Trophoblast cell (in vitro differentiated cells and primary cell): ENCODE results near the gene PLEKHH1.

Source experiments
- DNase-seq, 2 donors: peaks; one replicate each; pipeline ENCODE4 v3.0.0-alpha.2; 2016
- H2AFZ ChIP-seq: 2 replicates; pipeline ENCODE4 v1.6.1; 2013; ENCODE audit warnings: low read length, moderate library complexity, mild to moderate bottlenecking; ENCODE audit not compliant: insufficient read depth, poor library complexity
- H2AK5ac ChIP-seq: 2 replicates; pipeline ENCODE4 v1.6.1; 2013; ENCODE audit warnings: mild to moderate bottlenecking, low read length
- H2BK120ac ChIP-seq: 2 replicates; pipeline ENCODE4 v1.6.1; 2013; ENCODE audit warnings: low read length, mild to moderate bottlenecking, moderate library complexity; ENCODE audit not compliant: insufficient read depth, poor library complexity
- H2BK12ac ChIP-seq: 2 replicates; pipeline ENCODE4 v1.6.1; 2013; ENCODE audit warnings: mild to moderate bottlenecking, low read length, moderate library complexity
- H2BK5ac ChIP-seq: 2 replicates; pipeline ENCODE4 v1.6.1; 2013; ENCODE audit warnings: low read length, low read depth, moderate library complexity, mild to moderate bottlenecking; ENCODE audit not compliant: poor library complexity
- H3K14ac ChIP-seq: 2 replicates; pipeline ENCODE4 v1.6.1; 2013; ENCODE audit warnings: mild to moderate bottlenecking, low read length
- H3K18ac ChIP-seq: 2 replicates; pipeline ENCODE4 v1.6.1; 2013; ENCODE audit warnings: mild to moderate bottlenecking, low read length
- H3K23ac ChIP-seq: 2 replicates; pipeline ENCODE4 v1.6.1; 2013; ENCODE audit warnings: low read length
- H3K27ac ChIP-seq: 2 replicates; pipeline ENCODE4 v1.5.1; 2013; ENCODE audit warnings: low read depth, mild to moderate bottlenecking, inconsistent platforms, low read length, moderate library complexity
- H3K27me3 ChIP-seq: 2 replicates; pipeline ENCODE4 v1.6.1; 2013; ENCODE audit warnings: inconsistent platforms, mild to moderate bottlenecking, low read length, moderate library complexity; ENCODE audit not compliant: insufficient read depth
- H3K36me3 ChIP-seq, 2 experiments: 1 replicate in 1 of 2; 2 replicates in 1 of 2; pipeline ENCODE4 v1.6.1; 2013; ENCODE audit warnings: low read length in 2 of 2, mild to moderate bottlenecking in 2 of 2, moderate library complexity in 1 of 2; ENCODE audit not compliant: insufficient read depth in 2 of 2, control insufficient read depth in 1 of 2
- H3K4ac ChIP-seq: 2 replicates; pipeline ENCODE4 v1.6.1; 2013; ENCODE audit warnings: low read depth, mild to moderate bottlenecking, low read length, moderate library complexity
- H3K4me1 ChIP-seq, 2 experiments: 1 replicate in 1 of 2; 2 replicates in 1 of 2; pipeline ENCODE4 v1.6.1; 2013; ENCODE audit warnings: low read length in 2 of 2, mild to moderate bottlenecking in 2 of 2, moderate library complexity in 1 of 2; ENCODE audit not compliant: insufficient read depth in 2 of 2, control insufficient read depth in 1 of 2
- H3K4me2 ChIP-seq: 2 replicates; pipeline ENCODE4 v1.6.1; 2013; ENCODE audit warnings: inconsistent platforms, mild to moderate bottlenecking, low read length, moderate library complexity
- H3K4me3 ChIP-seq: 2 replicates; pipeline ENCODE4 v1.5.1; 2013; ENCODE audit warnings: mild to moderate bottlenecking, low read depth, low read length, inconsistent platforms
- H3K79me1 ChIP-seq: one replicate; pipeline ENCODE4 v1.6.1; 2013; ENCODE audit warnings: low read length
- H3K79me2 ChIP-seq: 2 replicates; pipeline ENCODE4 v1.6.1; 2013; ENCODE audit warnings: low read length, mild to moderate bottlenecking; ENCODE audit not compliant: control insufficient read depth, insufficient read depth, poor library complexity
- H3K9ac ChIP-seq: 2 replicates; pipeline ENCODE4 v1.6.1; 2013; ENCODE audit warnings: mild to moderate bottlenecking, low read length
- H3K9me3 ChIP-seq: 2 replicates; pipeline ENCODE4 v1.6.1; 2013; ENCODE audit warnings: low read depth, mild to moderate bottlenecking, control low read depth, inconsistent platforms, low read length; ENCODE audit not compliant: insufficient read depth
- H4K12ac ChIP-seq: 2 replicates; pipeline ENCODE4 v1.6.1; 2013; ENCODE audit warnings: low read depth, mild to moderate bottlenecking, low read length, moderate library complexity
- H4K8ac ChIP-seq: 2 replicates; pipeline ENCODE4 v1.6.1; 2013; ENCODE audit warnings: low read depth, mild to moderate bottlenecking, low read length, moderate library complexity
- H4K91ac ChIP-seq: one replicate; pipeline ENCODE4 v1.6.1; 2013; ENCODE audit warnings: low read depth, mild to moderate bottlenecking, low read length, moderate library complexity
- WGBS: extraction: QIAGEN DNeasy Blood & Tissue Kit; methylation state at CpG from one replicate; pipeline ENCODE4 v1.1.7; 2013; ENCODE audit warnings: missing lambda C conversion rate; ENCODE audit not compliant: insufficient read length, insufficient coverage; ENCODE audit errors: extremely low coverage; 5-methylcytosine and 5-hydroxymethylcytosine counted together

The PLEKHH1 gene

GRCh38 chr14:67567654-67568053 is 34.6 kb downstream of the PLEKHH1 start:
- Histone ChIP-seq H3K79me1 (peaks cover 2% of the 10 kb centered on the region), H3K27ac (no peak overlapping the region), H3K23ac (no peak overlapping the region), H3K4me1 (peaks cover 0 to 4% of the 10 kb centered on the region in 2 experiments), H2AFZ (no peak overlapping the region), H3K27me3 (no peaks in the 10 kb centered on the region), H3K9ac (no peak overlapping the region), H3K4me2 (no peak overlapping the region), H4K12ac (no peak overlapping the region), H3K9me3 (peaks cover 2% of the 10 kb centered on the region), H2BK5ac (no peak overlapping the region), H3K4ac (no peak overlapping the region), H3K18ac (no peak overlapping the region), H3K4me3 (no peak overlapping the region), H2BK120ac (no peak overlapping the region), H3K14ac (peak overlapping the region; percentile 24), H3K79me2 (no peaks in the 10 kb centered on the region), H4K8ac (no peak overlapping the region), H4K91ac (no peak overlapping the region), H2BK12ac (no peak overlapping the region), H3K36me3 (no peaks in the 10 kb centered on the region), H2AK5ac (no peak overlapping the region)
- WGBS: no CpG with 5 or more reads among the region's 3 CpGs
- DNase-seq: peak in 1 of 2 donors; percentile 10

GRCh38 chr14:67569011-67569650 is 36.0 kb downstream of the PLEKHH1 start:
- no peak for DNase-seq
- no peak overlapping the region for H2AK5ac ChIP-seq
- H4K12ac ChIP-seq: no peak overlapping the region
- no peaks in the 10 kb centered on the region for H3K36me3 ChIP-seq
- H3K14ac ChIP-seq: no peak overlapping the region
- H3K27ac ChIP-seq: no peak overlapping the region
- no peak overlapping the region for H2BK120ac ChIP-seq
- H4K8ac ChIP-seq: no peak overlapping the region
- H3K18ac ChIP-seq: no peak overlapping the region
- WGBS: no CpG with 5 or more reads among the region's 11 CpGs
- no peak overlapping the region for H2BK12ac ChIP-seq
- no peaks in the 10 kb centered on the region for H3K27me3 ChIP-seq
- no peak overlapping the region for H2AFZ ChIP-seq
- no peaks in the 10 kb centered on the region for H3K79me2 ChIP-seq
- peaks cover 2% of the 10 kb centered on the region for H3K79me1 ChIP-seq
- H3K4me2 ChIP-seq: no peak overlapping the region
- no peak overlapping the region for H3K23ac ChIP-seq
- H4K91ac ChIP-seq: no peak overlapping the region
- no peak overlapping the region for H2BK5ac ChIP-seq
- no peak overlapping the region for H3K4me3 ChIP-seq
- H3K9ac ChIP-seq: no peak overlapping the region
- no peak overlapping the region for H3K4ac ChIP-seq
- peaks cover 2% of the 10 kb centered on the region for H3K9me3 ChIP-seq
- peaks cover 0 to 4% of the 10 kb centered on the region in 2 experiments for H3K4me1 ChIP-seq

- H3K4me1 ChIP-seq: peaks cover 0 to 4% of the 10 kb centered on the region in 2 experiments
- peaks cover 2% of the 10 kb centered on the region for H3K9me3 ChIP-seq
- H3K36me3 ChIP-seq: no peaks in the 10 kb centered on the region
- no peak overlapping the region for H3K14ac ChIP-seq
- H2BK5ac ChIP-seq: no peak overlapping the region
- H3K4me3 ChIP-seq: no peak overlapping the region
- no peak overlapping the region for H2BK120ac ChIP-seq
- no peak overlapping the region for H3K4me2 ChIP-seq
- H3K18ac ChIP-seq: no peak overlapping the region
- no peak overlapping the region for H3K27ac ChIP-seq
- no peak overlapping the region for H2AFZ ChIP-seq
- H4K12ac ChIP-seq: no peak overlapping the region
- H3K79me2 ChIP-seq: no peaks in the 10 kb centered on the region
- H3K27me3 ChIP-seq: no peaks in the 10 kb centered on the region
- DNase-seq: no peak
- H3K4ac ChIP-seq: no peak overlapping the region
- H4K91ac ChIP-seq: no peak overlapping the region
- H4K8ac ChIP-seq: no peak overlapping the region
- H2BK12ac ChIP-seq: no peak overlapping the region
- H3K79me1 ChIP-seq: peaks cover 2% of the 10 kb centered on the region
- no peak overlapping the region for H3K9ac ChIP-seq
- no CpG with 5 or more reads among the region's 4 CpGs for WGBS
- no peak overlapping the region for H3K23ac ChIP-seq
- no peak overlapping the region for H2AK5ac ChIP-seq
Measured at GRCh38 chr14:67569651-67570290, 36.7 kb downstream of the PLEKHH1 start.

- no peak overlapping the region for H4K91ac ChIP-seq
- no peak overlapping the region for H2BK120ac ChIP-seq
- no peak overlapping the region for H3K4me3 ChIP-seq
- no peak overlapping the region for H3K9ac ChIP-seq
- peaks cover 2% of the 10 kb centered on the region for H3K9me3 ChIP-seq
- no CpG with 5 or more reads among the region's 7 CpGs for WGBS
- peaks cover 2% of the 10 kb centered on the region for H3K79me1 ChIP-seq
- no peak overlapping the region for H3K27ac ChIP-seq
- H3K36me3 ChIP-seq: peaks cover 0 to 1% of the 10 kb centered on the region in 2 experiments
- H3K4me2 ChIP-seq: no peak overlapping the region
- no peak overlapping the region for H4K12ac ChIP-seq
- H3K18ac ChIP-seq: no peak overlapping the region
- H3K23ac ChIP-seq: no peak overlapping the region
- no peak for DNase-seq
- no peak overlapping the region for H2AK5ac ChIP-seq
- no peak overlapping the region for H2AFZ ChIP-seq
- peaks cover 0 to 4% of the 10 kb centered on the region in 2 experiments for H3K4me1 ChIP-seq
- no peak overlapping the region for H3K14ac ChIP-seq
- H3K79me2 ChIP-seq: no peaks in the 10 kb centered on the region
- no peak overlapping the region for H2BK12ac ChIP-seq
- no peak overlapping the region for H2BK5ac ChIP-seq
- H3K27me3 ChIP-seq: no peaks in the 10 kb centered on the region
- no peak overlapping the region for H3K4ac ChIP-seq
- no peak overlapping the region for H4K8ac ChIP-seq
Measured at GRCh38 chr14:67570453-67570852, 37.4 kb downstream of the PLEKHH1 start.
